Fibroblast of skin of left biceps (primary cell): ENCODE measurements around the gene NR1D1.
A peak's percentile ranks its signal among the peaks of the same experiment; 100 is the strongest.
"Not testable (repeated sequence)": the region's sequence is repeated elsewhere in the genome, so short reads cannot be mapped to it uniquely, and the experiment has no call there.

Experiments used
- DNase-seq, 2 experiments: peaks; one replicate each; pipeline ENCODE4 v3.0.0-alpha.2; 2013; ENCODE audit warnings: low read depth in 2 of 2

NR1D1 gene

GRCh38 chr17:40100419-40100668 lies at the start of gene NR1D1:
NR1D1 (minus strand) TSS chr17:40100589; CDS start chr17:40100094, 495 bp downstream.
- DNase-seq, result no peak

GRCh38 chr17:40148527-40148926 lies 48.1 kb upstream of the NR1D1 start:
- DNase-seq, result no peak

- DNase-seq, result no peak
Observed at GRCh38 chr17:40145476-40145875, 45.1 kb upstream of the NR1D1 start.

DNA sequence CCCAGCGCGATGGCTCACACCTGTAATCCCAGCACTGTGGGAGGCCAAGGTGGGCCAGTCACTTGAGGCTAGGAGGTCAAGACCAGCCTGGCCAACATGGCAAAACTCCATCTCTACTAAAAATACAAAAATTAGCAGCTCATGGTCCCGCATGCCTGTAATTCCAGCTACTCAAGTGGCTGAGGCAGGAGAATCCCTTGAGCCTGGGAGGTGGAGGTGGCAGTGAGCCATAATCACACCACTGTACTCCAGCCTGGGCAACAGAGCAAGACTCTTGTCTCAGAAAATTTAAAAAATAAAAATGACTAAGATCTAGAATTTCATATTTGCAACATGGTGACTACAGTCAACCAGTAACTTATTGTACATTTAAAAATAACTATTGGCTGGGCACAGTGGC lies 42.8 kb upstream of the NR1D1 start:
- not testable (repeated sequence) for DNase-seq

GRCh38 chr17:40139566-40140058 lies 39.2 kb upstream of the NR1D1 start:
- no peak for DNase-seq

DNA sequence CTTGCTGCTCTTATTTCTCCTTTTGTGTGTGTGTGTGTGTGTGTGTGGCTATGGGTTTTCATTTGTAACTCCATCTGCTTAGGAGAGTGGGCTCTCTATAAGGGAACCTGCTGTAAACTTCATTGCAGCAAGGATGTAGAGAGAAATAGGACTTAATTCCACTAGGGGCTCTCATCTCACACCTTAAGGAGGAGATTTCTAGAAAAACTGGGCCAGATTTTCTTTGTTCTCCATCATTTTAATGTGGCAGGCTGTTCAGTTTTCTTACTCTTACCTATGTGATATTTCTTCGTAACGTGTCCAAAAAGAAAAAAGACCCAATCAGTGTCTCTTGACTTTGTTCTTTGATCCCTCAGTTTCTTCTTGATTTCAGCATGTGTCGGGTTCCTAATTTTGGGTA lies 35.4 kb upstream of the NR1D1 start:
- no peak for DNase-seq

GRCh38 chr17:40134184-40134583 lies 33.8 kb upstream of the NR1D1 start:
- no peak for DNase-seq

- no peak for DNase-seq
Observed at GRCh38 chr17:40130352-40131042, 30.1 kb upstream of the NR1D1 start.

DNA sequence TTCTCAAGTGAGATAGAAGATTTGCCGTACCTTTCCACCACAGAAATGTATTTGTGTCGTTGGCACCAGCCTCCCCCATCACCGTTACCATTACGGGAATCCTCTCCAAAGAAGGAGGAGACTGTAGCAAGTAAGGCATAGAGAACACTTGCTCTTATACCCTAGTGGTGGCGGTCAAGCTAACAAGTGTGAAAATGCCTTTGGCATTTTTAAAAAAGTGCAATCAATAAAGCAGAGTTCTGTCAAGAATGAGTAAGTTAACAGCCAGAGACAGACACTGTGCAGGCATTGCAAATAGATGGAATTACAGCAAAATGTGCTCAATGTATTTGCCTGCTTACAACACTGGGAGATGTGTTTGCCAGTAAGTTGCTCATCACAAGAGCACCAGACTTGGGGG lies 29.1 kb upstream of the NR1D1 start:
- DNase-seq, result no peak

DNA sequence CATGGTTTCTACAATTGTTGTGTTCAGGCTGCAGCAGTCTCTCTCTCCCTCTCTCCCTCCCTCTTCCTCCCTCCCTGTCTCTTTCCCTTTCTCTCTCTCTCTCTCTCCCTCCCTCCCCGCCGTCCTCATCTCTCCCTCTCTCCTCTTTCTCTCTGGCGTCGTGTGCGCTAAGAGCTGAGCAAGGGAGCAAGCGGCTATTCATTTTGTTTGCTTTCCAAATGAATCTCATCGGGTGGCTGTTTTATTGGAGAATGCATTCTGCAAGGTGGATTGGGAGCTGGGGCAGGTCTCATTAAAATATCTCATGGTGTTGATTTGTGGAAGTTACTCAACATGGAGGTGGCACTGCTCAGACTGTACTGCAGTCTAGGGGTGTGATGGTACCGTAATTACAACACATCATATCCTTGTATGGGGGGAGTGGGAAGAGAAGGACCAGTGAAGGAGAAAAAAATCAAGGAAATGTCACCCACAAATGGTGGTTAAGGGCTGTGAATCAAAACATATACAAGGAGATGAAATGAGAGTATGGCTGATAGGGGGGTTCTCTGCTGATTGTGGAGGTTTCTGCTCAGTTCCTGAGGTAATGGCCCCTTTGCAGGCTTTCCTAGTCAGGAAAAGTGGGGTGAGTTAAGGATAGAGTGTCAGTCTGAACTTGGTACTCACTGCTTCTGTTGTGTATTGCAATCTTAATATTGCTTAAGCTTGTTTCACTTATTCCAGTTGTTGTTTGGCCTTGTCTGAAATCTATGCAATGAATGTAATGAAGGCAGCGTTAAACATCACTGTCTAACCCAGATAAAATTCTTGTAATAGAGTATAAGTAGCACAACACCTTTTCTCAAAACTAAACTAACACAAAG lies 24.1 kb upstream of the NR1D1 start:
- DNase-seq, result no peak

DNA sequence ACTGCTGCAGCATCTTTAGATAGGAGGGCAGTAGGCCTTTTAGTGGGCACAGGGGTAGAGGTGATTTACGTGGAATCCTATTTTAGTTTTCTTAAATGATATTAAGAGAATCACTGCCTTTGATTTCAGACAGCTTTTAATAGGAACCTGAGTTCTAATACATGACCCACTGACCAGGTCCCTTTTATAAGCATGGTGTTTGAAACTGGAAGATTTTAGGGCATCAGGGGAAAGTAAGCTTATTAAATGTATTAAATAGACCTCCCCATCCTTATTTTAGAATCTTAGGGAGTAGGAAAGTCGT lies 23.4 kb upstream of the NR1D1 start:
- DNase-seq, result no peak

DNA sequence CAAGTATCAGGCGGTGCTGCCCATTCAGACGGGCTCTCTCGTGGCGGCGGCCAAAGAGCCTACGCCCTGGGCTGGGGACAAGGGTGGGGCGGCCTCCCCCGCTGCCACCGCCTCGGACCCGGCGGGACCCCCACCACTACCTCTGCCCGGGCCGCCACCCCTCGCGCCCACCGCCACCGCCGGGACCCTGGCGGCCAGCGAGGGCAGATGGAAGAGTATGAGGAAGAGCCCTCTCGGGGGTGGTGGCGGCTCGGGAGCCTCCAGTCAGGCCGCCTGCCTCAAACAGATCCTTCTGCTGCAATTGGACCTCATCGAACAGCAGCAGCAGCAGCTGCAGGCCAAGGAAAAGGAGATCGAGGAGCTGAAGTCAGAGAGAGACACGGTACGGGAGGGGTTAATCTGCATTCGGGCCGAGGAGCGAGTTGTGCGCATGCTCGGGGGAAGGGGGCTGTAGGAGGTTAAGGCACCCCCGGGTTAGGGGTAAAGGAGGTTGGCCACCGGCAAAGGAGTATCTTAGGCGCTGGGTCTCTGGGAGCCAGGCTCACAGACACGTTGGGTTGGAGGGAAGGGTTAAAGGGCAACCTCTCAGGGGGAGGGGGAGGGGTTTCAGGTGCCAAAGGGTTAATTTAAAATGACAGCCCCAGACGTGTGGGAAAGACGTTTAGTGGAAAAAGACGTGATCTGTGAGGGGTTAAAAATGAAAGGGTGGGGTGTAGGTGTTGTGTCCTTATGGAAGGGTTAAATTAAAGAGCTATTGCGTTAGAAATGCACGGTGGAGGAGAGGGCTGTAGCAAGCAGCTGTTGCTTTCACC lies 22.8 kb upstream of the NR1D1 start:
- DNase-seq, result no peak

DNA sequence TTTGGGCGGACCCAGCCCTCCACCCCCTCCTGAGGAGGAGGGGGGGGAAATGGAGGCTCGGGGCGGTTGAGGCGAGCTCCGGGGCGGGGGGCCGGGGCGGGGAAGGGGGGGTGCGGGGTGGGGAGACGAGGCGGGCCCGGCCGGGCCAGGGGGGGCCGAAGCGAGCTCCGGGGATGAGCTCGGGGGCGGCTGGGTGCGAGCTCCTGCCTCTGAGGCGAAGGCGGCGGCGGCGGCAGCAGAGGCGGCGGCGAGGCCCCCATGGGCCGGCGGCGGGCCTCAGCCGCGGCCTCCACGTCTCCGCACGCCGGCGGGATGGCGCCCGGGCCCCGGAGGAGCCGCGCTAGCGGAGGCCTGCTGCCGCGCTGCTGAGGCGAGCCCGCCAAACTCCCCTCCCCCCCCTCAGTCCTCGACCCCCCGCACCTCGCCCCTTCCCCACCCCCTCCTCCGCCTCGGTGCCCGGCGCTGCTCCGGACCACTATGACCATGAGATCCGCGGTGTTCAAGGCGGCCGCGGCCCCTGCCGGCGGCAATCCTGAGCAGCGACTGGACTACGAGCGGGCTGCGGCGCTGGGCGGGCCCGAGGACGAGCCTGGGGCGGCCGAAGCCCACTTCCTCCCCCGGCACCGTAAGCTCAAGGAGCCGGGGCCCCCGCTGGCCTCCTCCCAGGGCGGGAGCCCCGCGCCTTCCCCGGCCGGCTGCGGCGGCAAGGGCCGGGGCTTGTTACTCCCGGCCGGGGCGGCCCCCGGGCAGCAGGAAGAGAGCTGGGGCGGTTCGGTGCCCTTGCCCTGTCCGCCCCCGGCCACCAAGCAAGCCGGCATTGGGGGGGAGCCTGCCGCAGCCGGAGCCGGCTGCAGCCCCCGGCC lies 22.0 kb upstream of the NR1D1 start:
- DNase-seq, result no peak

DNA sequence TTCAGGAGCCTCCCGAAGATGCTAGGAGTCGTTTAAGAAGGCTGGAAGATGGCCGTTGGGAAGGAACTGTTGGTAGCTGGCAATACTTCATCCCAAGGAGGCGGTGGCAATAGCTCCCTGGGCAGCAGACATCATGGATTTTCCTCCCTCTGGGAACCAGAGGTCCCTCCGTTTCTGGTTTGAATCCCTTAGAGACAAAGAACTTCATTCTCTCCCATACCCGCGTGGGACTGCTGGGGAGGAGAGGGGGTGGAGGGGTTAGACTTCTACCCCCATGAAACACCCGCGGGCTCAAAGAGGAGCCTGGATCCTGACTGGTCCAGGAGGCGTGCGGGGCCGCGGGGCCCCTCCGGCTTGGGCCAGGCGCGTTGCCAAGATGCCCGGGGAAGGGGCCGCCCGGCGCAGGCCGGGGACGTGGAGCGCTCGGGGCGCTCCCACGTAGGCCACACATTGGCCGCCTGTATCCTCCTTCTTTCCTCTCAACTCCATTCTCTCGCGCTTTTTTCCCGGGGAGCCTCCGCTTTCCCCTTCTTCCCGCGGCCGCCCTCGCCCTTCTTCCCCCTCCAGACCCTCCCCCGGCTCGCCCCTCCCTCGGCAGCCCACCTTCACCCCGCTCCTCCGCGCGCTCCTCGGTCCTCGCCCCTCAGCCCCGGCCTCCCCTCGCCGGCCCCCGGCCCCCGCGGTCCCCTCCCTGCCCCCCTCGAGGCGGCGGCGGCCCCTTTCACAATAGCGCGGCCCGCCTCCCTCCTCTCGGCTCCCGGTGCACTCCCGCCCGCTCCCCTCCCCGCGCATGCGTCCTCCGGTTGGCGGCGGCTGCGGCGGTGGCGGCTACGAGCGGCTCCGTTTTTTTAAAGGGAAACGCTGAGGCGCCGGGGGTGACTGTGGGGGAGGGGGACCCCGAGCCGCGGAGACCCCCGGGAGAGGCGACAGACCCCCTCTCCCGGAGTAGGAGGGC lies 21.1 kb upstream of the NR1D1 start, which contains the start of gene MSL1:
Gene MSL1 (plus strand): TSS at position 791 of the 955 bp plus-strand sequence. CDS start 642 bp downstream, outside the sequence.
- DNase-seq, result peak in 1 of 2 experiments; percentile 65

GRCh38 chr17:40115101-40115436 lies 14.7 kb upstream of the NR1D1 start:
- DNase-seq, result no peak

- DNase-seq, result no peak
Observed at GRCh38 chr17:40113907-40114245, 13.5 kb upstream of the NR1D1 start.

- DNase-seq, result peak; percentile 91 to 92
Observed at GRCh38 chr17:40113110-40113906, 12.9 kb upstream of the NR1D1 start.

DNA sequence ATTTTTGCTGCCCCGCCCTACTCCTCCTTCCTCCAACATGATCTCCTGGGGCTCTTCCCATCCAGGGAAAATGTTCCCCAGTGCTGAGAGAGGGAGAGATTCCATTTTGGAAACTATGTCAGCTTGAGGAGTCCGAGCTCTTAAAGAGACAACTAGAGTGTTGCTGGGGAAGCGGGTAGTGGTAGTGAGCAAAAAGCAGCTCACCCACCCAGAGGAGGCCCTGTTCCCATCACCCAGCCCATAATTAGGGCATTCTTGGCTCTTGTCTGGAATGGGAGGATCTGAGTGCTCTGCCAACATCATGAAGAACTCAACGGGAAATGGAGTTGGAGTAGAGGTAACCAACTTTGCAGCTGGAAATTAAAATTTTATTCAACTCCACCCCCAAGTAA lies 12.3 kb upstream of the NR1D1 start:
- DNase-seq, result no peak

DNA sequence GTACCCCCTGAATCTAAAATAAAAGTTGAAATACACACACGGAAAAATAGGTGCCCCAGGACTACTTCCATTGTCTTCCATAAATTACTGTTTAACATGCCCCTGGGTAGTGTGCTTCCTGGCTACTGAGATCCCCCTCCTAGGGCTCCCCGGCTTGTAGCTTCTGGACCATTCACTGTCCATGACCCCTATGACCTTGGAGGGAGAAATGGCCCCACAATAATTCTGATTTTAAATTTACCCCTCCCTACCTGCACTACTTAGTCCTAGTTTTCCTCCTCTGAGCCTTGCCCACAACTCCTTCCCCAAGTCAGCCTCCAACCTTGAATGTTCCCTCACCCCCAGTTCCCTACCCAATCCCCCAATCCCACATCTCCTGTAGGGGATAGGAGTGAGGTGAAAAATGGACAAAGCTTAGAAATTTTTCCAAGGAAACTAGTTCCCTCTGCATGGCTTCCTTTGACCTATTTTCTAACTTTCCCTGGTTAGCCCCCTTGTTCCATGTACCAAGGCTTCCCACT lies 11.9 kb upstream of the NR1D1 start:
- DNase-seq, result no peak
